Esophagus squamous epithelium (tissue), 5 donors: ENCODE results near the gene ENDOV. TPM values are rescaled to one million over a fixed set of nuclear protein-coding genes. Genes with fewer than 3 reads are reported as not detected.

Experiments used
- DNase-seq: peaks from one replicate; lab custom pipeline; 2025; lab: John Stamatoyannopoulos, UW
- H3K27ac ChIP-seq, 4 donors: fragments of 200-600 bp; sonication (generic); one replicate each; pipeline ENCODE4 v1.5.1; 2016 to 2019; ENCODE audit warnings: mild to moderate bottlenecking in 1 of 4
- H3K27me3 ChIP-seq, 4 donors: fragments of 200-600 bp; sonication (generic); 1 replicate in 3 of 4; 2 replicates in 1 of 4; pipeline versions ENCODE4 v1.5.1 to v1.6.0; 2017 to 2021; ENCODE audit warnings: antibody characterized with exemption in 1 of 4
- H3K36me3 ChIP-seq, 3 donors: fragments of 200-600 bp; sonication (generic); one replicate each; pipeline ENCODE4 v1.5.1; 2016 to 2019
- H3K4me1 ChIP-seq, 3 donors: fragments of 200-600 bp; sonication (generic); one replicate each; pipeline ENCODE4 v1.5.1; 2017 to 2019
- H3K4me3 ChIP-seq, 4 donors: fragments of 200-600 bp; sonication (generic); 1 replicate in 3 of 4; 2 replicates in 1 of 4; pipeline ENCODE4 v1.5.1; 2016 to 2019; ENCODE audit warnings: mild to moderate bottlenecking in 2 of 4, moderate library complexity in 1 of 4
- H3K9me3 ChIP-seq, 3 donors: fragments of 200-600 bp; sonication (generic); one replicate each; pipeline ENCODE4 v1.5.1; 2016 to 2019
- POLR2A ChIP-seq, 4 donors: fragments of 450-650 bp; IDR thresholded peaks; one replicate each; pipeline ENCODE4 v1.6.1; 2017; ENCODE audit warnings: antibody characterized with exemption in 4 of 4, mild to moderate bottlenecking in 4 of 4, moderate library complexity in 3 of 4
- WGBS, 2 donors: methylation state at CpG; one replicate each; pipeline ENCODE4 v1.1.5; 2018; 5-methylcytosine and 5-hydroxymethylcytosine counted together
- intact Hi-C: fragments of 100-400 bp; cut with DNase I; formaldehyde crosslinking; loops from one replicate; pipeline ENCODE4 v1.15.0; 2022
- small RNA-seq, 4 donors: library from RNA; depleted of rRNA; stranded (forward); fragments of <200 nt; gene quantifications; one replicate each; pipeline ENCODE3, GENCODE V24; 2016
- total RNA-seq, 4 donors: library from RNA; depleted of rRNA; stranded (reverse); fragments of >200 nt; gene quantifications; one replicate each; pipeline ENCODE4 v1.1.0, GENCODE V29; 2016
- TF ChIP-seq, protein P1 (sequence below), 6 experiments: fragments of 450-650 bp in 4 of 6; fragments of 200-600 bp in 2 of 6; sonication (generic) in 2 of 6; IDR thresholded peaks; one replicate each; pipeline ENCODE4 v1.5.1; 2016 to 2019; ENCODE audit warnings: antibody characterized with exemption in 6 of 6, mild to moderate bottlenecking in 4 of 6, moderate library complexity in 4 of 6
- donor health status: DM: yes; HTN: yes; CAD: no.

The ENDOV gene
- total RNA-seq, 4 donors from 2014 or later = 7.4 to 16.0 (median 14.5) TPM

DNA sequence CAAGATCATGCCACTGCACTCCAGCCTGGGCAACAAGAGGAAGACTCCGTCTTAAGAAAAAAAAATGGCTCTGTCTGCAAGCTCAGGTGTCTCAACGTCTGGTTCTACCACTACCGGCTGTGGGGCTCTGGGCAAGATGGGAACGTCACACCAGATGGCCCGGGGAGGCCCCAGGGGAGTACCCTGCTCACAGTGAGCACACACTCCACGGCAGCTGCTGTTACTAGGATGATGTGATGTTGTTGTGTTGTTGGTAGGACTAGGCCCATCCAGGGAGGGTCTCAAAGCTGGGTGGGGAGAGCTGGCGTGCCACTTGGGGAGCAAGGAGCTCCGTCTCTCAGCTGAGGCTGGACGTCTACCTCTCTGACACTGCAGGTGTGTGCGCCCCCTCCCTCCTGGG lies 70.9 kb downstream of the ENDOV start:
- H3K4me3 ChIP-seq = no peak overlapping the region
- no peaks in the 10 kb centered on the region for H3K4me1 ChIP-seq
- no peak for DNase-seq
- no peak for TF ChIP-seq POLR2A (IDR thresholded peaks at IDR 0.05)
- no peaks in the 10 kb centered on the region for H3K9me3 ChIP-seq
- H3K27me3 ChIP-seq = peaks cover 0 to 81% (median 6%) of the 10 kb centered on the region in 4 donors
- 53 to 77% methylated on average over 6 to 9 of the region's 10 CpGs for WGBS, 2 donors
- H3K36me3 ChIP-seq = no peaks in the 10 kb centered on the region
- no peak overlapping the region for H3K27ac ChIP-seq
- intact Hi-C loops = no loop called here

DNA sequence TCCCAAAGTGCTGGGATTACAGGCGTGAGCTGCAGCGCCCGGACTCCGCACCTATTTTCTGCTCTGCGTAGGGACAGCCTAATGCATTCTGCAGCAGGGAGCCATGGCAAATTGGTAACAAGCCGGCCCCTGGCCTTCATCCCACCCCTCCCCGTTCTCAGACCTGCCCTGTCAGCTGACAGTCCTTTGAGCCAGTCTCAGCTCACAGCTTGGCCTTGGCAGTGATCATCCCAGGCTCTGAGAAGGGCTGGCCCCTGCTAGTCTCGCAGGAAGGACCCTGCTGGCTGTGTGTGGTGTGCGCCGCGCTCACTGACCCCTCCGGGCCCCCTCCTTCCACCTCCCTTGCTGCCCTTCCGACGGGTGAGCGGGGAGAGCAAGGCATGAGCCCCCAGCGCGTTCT lies 71.7 kb downstream of the ENDOV start:
- no peak overlapping the region for H3K4me3 ChIP-seq
- 60 to 62% methylated on average over 5 to 7 of the region's 17 CpGs for WGBS, 2 donors
- H3K27me3 ChIP-seq = peaks cover 0 to 81% (median 4%) of the 10 kb centered on the region in 4 donors
- TF ChIP-seq, protein P1, sequence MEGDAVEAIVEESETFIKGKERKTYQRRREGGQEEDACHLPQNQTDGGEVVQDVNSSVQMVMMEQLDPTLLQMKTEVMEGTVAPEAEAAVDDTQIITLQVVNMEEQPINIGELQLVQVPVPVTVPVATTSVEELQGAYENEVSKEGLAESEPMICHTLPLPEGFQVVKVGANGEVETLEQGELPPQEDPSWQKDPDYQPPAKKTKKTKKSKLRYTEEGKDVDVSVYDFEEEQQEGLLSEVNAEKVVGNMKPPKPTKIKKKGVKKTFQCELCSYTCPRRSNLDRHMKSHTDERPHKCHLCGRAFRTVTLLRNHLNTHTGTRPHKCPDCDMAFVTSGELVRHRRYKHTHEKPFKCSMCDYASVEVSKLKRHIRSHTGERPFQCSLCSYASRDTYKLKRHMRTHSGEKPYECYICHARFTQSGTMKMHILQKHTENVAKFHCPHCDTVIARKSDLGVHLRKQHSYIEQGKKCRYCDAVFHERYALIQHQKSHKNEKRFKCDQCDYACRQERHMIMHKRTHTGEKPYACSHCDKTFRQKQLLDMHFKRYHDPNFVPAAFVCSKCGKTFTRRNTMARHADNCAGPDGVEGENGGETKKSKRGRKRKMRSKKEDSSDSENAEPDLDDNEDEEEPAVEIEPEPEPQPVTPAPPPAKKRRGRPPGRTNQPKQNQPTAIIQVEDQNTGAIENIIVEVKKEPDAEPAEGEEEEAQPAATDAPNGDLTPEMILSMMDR (IDR thresholded peaks at IDR 0.05) = no peak
- TF ChIP-seq POLR2A (IDR thresholded peaks at IDR 0.05) = no peak
- H3K4me1 ChIP-seq = no peaks in the 10 kb centered on the region
- no peaks in the 10 kb centered on the region for H3K36me3 ChIP-seq
- H3K9me3 ChIP-seq = no peaks in the 10 kb centered on the region
- intact Hi-C loops = no loop called here
- DNase-seq = no peak
- H3K27ac ChIP-seq = no peak overlapping the region

DNA sequence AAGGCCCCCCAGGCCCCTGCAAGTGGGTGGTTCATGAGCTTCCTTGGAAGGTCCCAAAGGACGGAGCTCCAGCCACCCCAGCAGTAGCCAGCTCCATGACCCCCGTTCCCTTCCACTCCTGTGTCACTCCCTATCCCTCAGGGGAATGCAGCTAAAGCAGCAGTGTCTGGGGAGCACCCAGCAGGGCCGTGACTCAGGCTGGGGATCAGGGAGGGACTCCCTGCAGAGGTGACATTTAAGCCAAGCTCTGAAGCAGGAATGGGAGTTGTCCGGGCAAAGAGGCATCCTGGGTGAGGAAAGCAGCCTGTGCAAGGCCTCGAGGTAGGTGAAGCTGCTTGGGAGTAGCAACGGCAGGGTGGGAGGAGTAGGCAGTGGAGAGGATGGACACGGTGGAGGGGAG lies 72.5 kb downstream of the ENDOV start:
- Histone ChIP-seq H3K9me3 (no peaks in the 10 kb centered on the region), H3K4me3 (no peak overlapping the region), H3K4me1 (no peaks in the 10 kb centered on the region), H3K27ac (no peak overlapping the region), H3K27me3 (peaks cover 0 to 77% (median 0%) of the 10 kb centered on the region in 4 donors), H3K36me3 (no peaks in the 10 kb centered on the region)
- no peak for DNase-seq
- intact Hi-C loops = no loop called here
- no peak for TF ChIP-seq POLR2A (IDR thresholded peaks at IDR 0.05)
- TF ChIP-seq, protein P1 (IDR thresholded peaks at IDR 0.05) = no peak
- WGBS, 2 donors = 26 to 27% methylated on average over 5 of the region's 7 CpGs

Small RNA genes within 50 kb of the gene (small RNA-seq; reads per million reads assigned to genes)
- gene MIR4730 = 0 reads per million in 4 donors

Other genes starting within 250 kb of the ENDOV start
- gene CARD14, start 245.1 kb upstream of the ENDOV start, total RNA-seq = 10 to 100 TPM; 13.0 to 54.3 (median 27.6) TPM
- gene SGSH, start 194.8 kb upstream of the ENDOV start, total RNA-seq = 10 to 100 TPM in 3 of 4 donors, 1 to 10 TPM in 1; 8.7 to 18.7 (median 12.9) TPM
- gene SLC26A11, start 194.7 kb upstream of the ENDOV start, total RNA-seq = 10 to 100 TPM in 1 of 4 donors, 1 to 10 TPM in 3; 5.7 to 11.4 (median 7.6) TPM
- 10 to 100 TPM; 56.1 to 67.9 (median 60.9) TPM for gene RNF213, start 154.3 kb upstream of the ENDOV start, total RNA-seq
- under 1 TPM in 2 of 4 donors, not detected in 2; under 0.01 to 0.15 TPM for gene NPTX1, start 61.4 kb downstream of the ENDOV start, total RNA-seq
- gene RPTOR, start 129.7 kb downstream of the ENDOV start, total RNA-seq = 10 to 100 TPM; 11.7 to 27.8 (median 22.8) TPM